DMS53 treated with DMSO at 0.1 percent for 48 hours (cell line): ENCODE data around the gene SEL1L3.
A peak's percentile ranks its signal among the peaks of the same experiment; 100 is the strongest.

ENCODE experiments used
- DNase-seq: peaks from one replicate; lab custom pipeline; 2025; ENCODE audit not compliant: unreplicated experiment; lab: John Stamatoyannopoulos, UW

The SEL1L3 gene

GRCh38 chr4:25795566-25796454 lies 67.0 kb downstream of the SEL1L3 start:
- DNase-seq = no peak

GRCh38 chr4:25795091-25795490 lies 67.7 kb downstream of the SEL1L3 start:
- no peak for DNase-seq

DNA sequence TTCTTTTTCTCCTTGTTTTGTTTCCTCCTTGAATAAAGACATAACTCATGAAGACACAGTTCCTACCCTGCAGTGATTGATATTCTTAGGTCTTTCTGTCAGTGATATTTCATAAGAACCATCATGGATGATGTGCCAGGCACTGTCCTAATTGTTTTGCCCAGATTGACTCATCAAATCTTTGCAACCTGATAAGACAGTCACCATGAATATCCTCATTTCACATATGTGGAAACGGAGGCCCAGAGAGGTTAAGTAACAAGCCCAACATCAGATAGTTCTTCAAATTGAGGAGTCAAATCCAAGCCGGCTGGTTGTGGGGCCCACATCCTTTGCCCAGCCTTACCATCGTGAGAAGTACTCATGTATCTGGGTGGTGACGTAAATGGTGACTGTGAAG lies 69.9 kb downstream of the SEL1L3 start:
- DNase-seq = no peak

- DNase-seq = peak; percentile 46
These were observed 70.5 kb downstream of the SEL1L3 start for GRCh38 chr4:25792200-25792791.

DNA sequence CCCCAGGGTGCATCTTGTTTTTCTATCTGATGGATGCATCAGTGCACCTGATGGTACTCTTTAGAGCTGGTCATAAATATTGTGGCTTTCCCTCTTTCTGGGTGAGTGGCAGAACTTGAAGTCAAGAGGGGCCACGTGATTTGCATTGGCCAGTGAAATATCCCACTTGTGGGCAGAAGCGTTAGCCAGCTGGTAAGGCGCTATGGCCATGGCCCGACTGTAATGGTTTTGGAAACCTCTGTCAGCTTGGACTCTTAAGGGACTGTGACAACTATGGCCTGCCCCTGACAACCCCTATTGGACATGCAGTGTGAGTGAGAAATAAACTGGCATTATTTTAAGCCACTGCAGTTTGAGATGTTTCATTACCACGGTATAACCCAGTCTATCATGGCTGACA lies 72.8 kb downstream of the SEL1L3 start:
- DNase-seq = no peak

GRCh38 chr4:25788703-25789238 lies 74.0 kb downstream of the SEL1L3 start:
- no peak for DNase-seq

DNA sequence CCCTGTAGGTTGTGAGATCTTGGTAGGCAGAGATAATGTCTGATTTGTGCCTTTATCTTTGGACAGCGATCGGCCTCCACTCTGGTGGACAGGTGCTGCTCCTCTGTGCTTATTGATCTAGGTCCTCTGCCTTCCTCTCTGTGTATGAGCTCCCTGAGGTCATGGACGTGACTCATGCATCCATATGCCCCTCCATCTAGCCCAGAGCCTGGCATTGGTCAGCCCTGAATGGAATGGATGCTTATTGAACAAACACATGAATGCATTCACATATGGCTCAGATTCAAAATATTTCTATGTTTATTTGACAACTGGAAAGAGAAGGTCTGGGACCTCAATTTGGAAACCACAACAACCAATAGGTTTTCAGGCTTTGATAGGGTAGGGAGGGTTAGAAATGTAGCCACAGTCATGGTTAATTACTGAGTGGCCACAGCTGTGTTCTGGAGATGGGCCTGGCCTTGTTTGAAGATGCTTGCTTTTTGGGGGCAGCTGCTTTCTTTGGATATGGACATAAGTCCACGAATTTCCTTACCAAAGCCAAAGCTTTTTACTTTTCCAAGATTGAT lies 76.2 kb downstream of the SEL1L3 start:
- DNase-seq = no peak

DNA sequence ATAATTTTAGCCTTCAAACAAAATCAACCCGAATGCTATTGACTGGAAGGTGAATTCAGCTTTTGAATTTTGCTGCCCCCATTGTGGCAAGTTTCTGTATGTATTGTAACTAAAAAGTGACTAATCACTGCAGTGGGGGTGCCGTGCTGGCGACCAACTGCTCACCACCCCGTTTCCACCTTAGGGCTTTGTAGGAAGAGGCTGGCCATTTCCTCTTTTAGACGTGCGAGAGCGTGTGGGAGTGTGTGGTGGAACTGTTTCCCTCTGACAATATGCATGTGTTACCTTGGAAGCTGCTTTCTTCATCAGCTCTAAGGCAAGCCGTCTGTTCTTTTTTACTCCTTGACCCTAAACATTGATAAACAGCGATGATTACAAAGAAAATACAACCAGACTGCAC lies 78.8 kb downstream of the SEL1L3 start:
- DNase-seq = no peak

DNA sequence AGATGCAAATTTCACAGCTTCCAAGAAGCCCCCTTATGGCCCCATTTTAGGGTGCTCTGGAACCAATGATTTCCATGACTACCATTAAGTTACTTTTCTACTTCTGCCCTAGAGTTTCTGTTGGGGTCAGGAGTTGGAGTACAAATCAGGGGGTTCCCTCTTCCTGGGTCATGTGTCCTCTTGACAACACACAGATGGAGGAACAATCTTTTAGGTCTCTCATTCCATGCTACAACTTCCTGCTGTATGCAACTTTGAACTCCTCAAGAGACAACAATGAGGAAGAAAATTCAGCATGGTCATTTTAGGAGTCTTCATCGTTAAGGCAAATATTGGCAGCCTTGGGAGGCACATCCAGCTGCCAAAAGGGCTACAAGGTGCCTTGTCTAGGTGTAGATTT lies 79.7 kb downstream of the SEL1L3 start:
- DNase-seq = no peak

GRCh38 chr4:25782482-25782881 lies 80.3 kb downstream of the SEL1L3 start:
- DNase-seq = no peak

- DNase-seq = peak; percentile 33
These were observed 83.8 kb downstream of the SEL1L3 start for GRCh38 chr4:25779021-25779420.

- DNase-seq = no peak
These were observed 86.0 kb downstream of the SEL1L3 start for GRCh38 chr4:25776795-25777194.

DNA sequence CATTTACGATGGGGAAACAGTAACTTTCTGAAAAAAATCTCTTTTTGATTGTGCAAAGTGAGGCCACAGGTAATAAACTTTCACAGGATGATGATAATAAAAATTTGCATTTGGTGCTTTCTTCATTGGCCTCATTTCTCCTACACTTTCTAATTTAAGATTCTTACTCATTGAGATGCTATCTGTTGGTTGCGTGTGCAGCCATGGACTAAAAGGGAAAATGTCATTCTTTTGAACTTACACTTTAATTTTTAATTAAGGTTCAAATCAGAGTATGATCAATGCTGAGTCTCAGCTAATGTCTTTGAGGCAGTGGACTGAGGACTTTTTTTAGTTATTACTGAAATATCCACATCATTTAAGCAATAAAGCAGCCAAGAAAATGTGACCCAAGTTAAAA lies 87.6 kb downstream of the SEL1L3 start:
- no peak for DNase-seq

GRCh38 chr4:25773358-25773757 lies 89.4 kb downstream of the SEL1L3 start:
- no peak for DNase-seq

- DNase-seq = no peak
These were observed 91.1 kb downstream of the SEL1L3 start for GRCh38 chr4:25771672-25772071.

- DNase-seq = no peak
These were observed 91.9 kb downstream of the SEL1L3 start for GRCh38 chr4:25770847-25771246.

- no peak for DNase-seq
These were observed 93.5 kb downstream of the SEL1L3 start for GRCh38 chr4:25769251-25769650.

- peak; percentile 35 for DNase-seq
These were observed 94.7 kb downstream of the SEL1L3 start for GRCh38 chr4:25767877-25768725.

DNA sequence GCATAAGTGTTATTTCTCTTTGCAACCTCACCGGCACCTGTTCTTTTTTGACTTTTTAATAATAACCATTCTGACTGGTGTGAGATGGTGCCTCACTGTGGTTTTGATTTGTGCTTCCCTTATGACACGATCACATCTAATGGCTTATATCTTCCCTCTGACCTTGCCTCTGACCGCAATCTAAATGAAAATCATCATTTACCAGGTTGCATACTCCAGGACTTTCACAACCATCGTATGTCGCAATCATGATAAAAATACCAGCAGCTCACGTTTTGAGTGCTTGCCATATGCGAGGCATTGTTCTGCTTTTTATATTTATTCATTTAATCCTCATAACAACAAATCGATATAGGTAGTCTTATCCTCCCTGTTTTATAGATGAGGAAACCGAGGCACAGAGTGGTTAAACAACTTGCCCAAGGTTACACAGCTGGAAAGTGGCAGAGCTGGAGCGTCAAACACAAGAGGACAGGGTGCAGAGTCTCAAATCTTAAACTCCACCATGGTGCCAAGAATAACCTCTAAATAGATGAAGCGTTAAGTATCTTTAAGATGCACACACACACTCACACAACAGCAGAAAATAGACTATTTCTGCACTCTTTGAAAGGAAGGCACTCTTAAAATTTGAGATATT lies 102.2 kb downstream of the SEL1L3 start:
- DNase-seq = no peak

GRCh38 chr4:25760048-25760447 lies 102.7 kb downstream of the SEL1L3 start:
- no peak for DNase-seq

DNA sequence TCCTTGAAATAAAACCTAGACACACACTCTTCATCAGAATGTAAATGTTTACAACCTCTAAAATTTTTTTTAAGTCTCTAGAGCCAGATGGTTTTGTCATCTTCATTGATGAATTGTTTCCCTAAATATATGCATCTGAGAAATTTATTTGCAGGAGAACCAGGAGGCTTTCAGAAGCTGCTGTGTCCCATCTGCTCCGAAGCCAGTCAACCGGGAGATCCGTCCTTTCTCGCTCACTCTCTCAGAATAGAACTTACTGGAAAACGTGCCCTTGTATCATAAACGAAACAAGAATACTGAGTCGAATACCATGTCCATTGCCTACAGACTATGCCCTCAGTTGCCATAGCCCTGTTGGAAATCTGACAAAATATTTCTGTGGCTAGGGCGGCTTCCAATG lies 103.7 kb downstream of the SEL1L3 start:
- DNase-seq = no peak
